ENCODE measurements around the gene SERPINA12. TPM values are rescaled to one million over a fixed set of nuclear protein-coding genes. Genes with fewer than 3 reads are reported as not detected.

Gene SERPINA12
- total and polyA plus RNA-seq, 2 experiments from 2014 or later: not detected

DNA sequence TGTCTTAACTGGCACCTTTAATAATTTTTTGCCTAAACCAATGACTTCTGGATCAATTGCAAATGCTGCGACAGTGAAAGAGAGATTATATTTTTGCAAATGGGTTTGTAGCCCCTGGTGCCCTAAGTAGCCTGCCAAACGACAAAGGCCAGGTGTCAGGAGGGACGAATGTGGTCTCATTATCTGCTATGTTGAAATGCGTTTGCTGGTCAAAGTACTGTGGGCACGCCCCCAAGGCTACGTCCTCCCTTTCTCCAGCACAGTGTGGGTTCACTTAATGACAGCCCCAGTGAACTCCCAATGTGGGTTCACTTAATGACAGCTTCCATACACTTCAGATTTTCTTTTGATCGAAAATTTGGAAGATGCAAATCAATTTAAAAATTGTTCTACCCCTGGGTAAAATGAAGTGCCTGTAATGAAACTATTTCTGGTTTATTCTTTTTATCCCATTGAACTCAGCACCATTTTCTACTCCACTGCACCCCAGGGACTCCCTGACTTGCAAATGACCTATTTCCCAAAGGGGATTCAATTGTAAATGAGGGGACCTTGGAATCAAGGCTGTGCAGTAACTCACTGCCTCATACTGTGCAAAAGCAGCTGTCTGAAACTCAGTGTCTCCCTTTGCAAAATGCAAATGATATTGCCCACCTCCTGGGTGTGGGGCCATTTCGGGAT is 58.0 kb downstream of the SERPINA12 start:
- TF ChIP-seq NANOG (IDR thresholded peaks at IDR 0.05; ENCODE audit: borderline replicate concordance): peak; percentile 40; the same call in 1 of the 2 replicates
- TF ChIP-seq, protein P1, sequence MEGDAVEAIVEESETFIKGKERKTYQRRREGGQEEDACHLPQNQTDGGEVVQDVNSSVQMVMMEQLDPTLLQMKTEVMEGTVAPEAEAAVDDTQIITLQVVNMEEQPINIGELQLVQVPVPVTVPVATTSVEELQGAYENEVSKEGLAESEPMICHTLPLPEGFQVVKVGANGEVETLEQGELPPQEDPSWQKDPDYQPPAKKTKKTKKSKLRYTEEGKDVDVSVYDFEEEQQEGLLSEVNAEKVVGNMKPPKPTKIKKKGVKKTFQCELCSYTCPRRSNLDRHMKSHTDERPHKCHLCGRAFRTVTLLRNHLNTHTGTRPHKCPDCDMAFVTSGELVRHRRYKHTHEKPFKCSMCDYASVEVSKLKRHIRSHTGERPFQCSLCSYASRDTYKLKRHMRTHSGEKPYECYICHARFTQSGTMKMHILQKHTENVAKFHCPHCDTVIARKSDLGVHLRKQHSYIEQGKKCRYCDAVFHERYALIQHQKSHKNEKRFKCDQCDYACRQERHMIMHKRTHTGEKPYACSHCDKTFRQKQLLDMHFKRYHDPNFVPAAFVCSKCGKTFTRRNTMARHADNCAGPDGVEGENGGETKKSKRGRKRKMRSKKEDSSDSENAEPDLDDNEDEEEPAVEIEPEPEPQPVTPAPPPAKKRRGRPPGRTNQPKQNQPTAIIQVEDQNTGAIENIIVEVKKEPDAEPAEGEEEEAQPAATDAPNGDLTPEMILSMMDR (conservative IDR thresholded peaks at IDR 0.05; ENCODE audit: low read depth in 2 of 2): no peak
- no peaks in the 10 kb centered on the region for H3K79me2 ChIP-seq (replicated peaks; ENCODE audit: insufficient read depth)
- Mint-ChIP-seq H3K4me3 (peak overlapping the region; percentile 40), H3K9me3 (peaks cover 17% of the 10 kb centered on the region; the same call in 2 of the 3 replicates), H3K27ac (peak overlapping the region; percentile 67), H3K36me3 (ENCODE audit: low read depth) (peaks cover 17% of the 10 kb centered on the region), H3K4me1 (peaks cover 42% of the 10 kb centered on the region), H3K27me3 (ENCODE audit: insufficient read depth, low read depth, poor library complexity) (peaks cover 4% of the 10 kb centered on the region)
- 0 out of 2 replicates have a peak, but pooled peaks cover 5% of the 10 kb centered on the region for H3F3A ChIP-seq (replicated peaks; ENCODE audit: low read depth)
- H2AFZ ChIP-seq: 0 out of 2 replicates have a peak overlapping the region, but pooled peaks have one; percentile 4
- no peaks in the 10 kb centered on the region; the same call in 1 of the 2 replicates for H3K36me3 ChIP-seq (ENCODE audit: insufficient read depth)
- peak overlapping the region; percentile 33; the same call in 1 of the 2 replicates for H3K27ac ChIP-seq (ENCODE audit: low read depth)
- peaks cover 30% of the 10 kb centered on the region for H3K4me1 ChIP-seq (ENCODE audit: insufficient read depth)
- H4K20me1 ChIP-seq (replicated peaks; ENCODE audit: insufficient read depth): no peaks in the 10 kb centered on the region
- H3K4me3 ChIP-seq: peak overlapping the region; percentile 33
- H3K9me2 ChIP-seq (ENCODE audit: insufficient read depth): peaks cover 19% of the 10 kb centered on the region; the same call in 1 of the 2 replicates
- ATAC-seq (peak; percentile 93), DNase-seq (ENCODE audit: low spot score) (peak; percentile 66)
- no peaks in the 10 kb centered on the region for H3K27me3 ChIP-seq (ENCODE audit: insufficient read depth)
- H3K4me2 ChIP-seq: peak overlapping the region; percentile 62

DNA sequence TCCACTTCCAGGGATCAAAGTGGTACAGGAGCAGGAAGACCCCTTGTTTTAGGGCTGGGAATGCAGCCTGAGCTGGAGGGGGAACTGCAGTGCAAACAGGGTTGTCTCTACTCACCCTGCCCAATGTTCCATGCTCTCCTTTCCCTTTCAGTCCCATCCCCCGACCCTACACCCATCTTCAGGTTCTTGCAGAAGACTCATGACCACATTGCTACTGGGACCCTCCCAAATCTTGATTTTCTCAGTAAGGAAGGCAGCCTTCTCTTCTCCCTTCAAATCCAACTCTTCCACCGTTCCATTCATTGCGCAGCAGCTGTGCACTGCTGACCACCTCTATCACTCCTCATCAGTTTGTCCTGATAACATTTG is 58.6 kb downstream of the SERPINA12 start:
- peaks cover 4% of the 10 kb centered on the region for H3K27me3 Mint-ChIP-seq (ENCODE audit: insufficient read depth, low read depth, poor library complexity)
- Histone ChIP-seq H3K36me3 (ENCODE audit: insufficient read depth) (no peaks in the 10 kb centered on the region; the same call in 1 of the 2 replicates), H3K9me2 (ENCODE audit: insufficient read depth) (peaks cover 19% of the 10 kb centered on the region; the same call in 1 of the 2 replicates), H3K79me2 (replicated peaks; ENCODE audit: insufficient read depth) (no peaks in the 10 kb centered on the region), H3F3A (replicated peaks; ENCODE audit: low read depth) (0 out of 2 replicates have a peak, but pooled peaks cover 5% of the 10 kb centered on the region), H2AFZ (0 out of 2 replicates have a peak overlapping the region, but pooled peaks have one; percentile 4), H4K20me1 (replicated peaks; ENCODE audit: insufficient read depth) (no peaks in the 10 kb centered on the region), H3K27ac (ENCODE audit: low read depth) (no peak overlapping the region), H3K4me3 (peak overlapping the region; percentile 33), H3K27me3 (ENCODE audit: insufficient read depth) (no peaks in the 10 kb centered on the region), H3K4me1 (ENCODE audit: insufficient read depth) (peaks cover 30% of the 10 kb centered on the region), H3K4me2 (peak overlapping the region; percentile 62)
- peaks cover 38% of the 10 kb centered on the region for H3K4me1 Mint-ChIP-seq
- DNase-seq (ENCODE audit: low spot score) (peak; percentile 9), ATAC-seq (peak; percentile 28)
- H3K9me3 Mint-ChIP-seq: peaks cover 12% of the 10 kb centered on the region; the same call in 2 of the 3 replicates
- TF ChIP-seq POLR2AphosphoS5 (IDR thresholded peaks at IDR 0.05; ENCODE audit: low read depth) (no peak), EZH2 (IDR thresholded peaks at IDR 0.05; ENCODE audit: low read depth, unreplicated experiment) (no peak), CREB1 (CRISPR knock-in tag; IDR thresholded peaks at IDR 0.05; ENCODE audit: low read depth) (no peak), JUNB (IDR thresholded peaks at IDR 0.05; ENCODE audit: unreplicated experiment) (no peak), ZNF331 (CRISPR knock-in tag; IDR thresholded peaks at IDR 0.05; ENCODE audit: low read depth) (no peak), EZH2phosphoT487 (IDR thresholded peaks at IDR 0.05; ENCODE audit: unreplicated experiment) (no peak)
- TF ChIP-seq, protein P1 (conservative IDR thresholded peaks at IDR 0.05; ENCODE audit: low read depth in 2 of 2): no peak
- peak overlapping the region; percentile 40 for H3K4me3 Mint-ChIP-seq
- H3K36me3 Mint-ChIP-seq (ENCODE audit: low read depth): peaks cover 14% of the 10 kb centered on the region
- H3K27ac Mint-ChIP-seq: peak overlapping the region; percentile 67
